ENCODE measurements around the gene DOC2A. TPM values are rescaled to one million over a fixed set of nuclear protein-coding genes. Genes with fewer than 3 reads are reported as not detected.

DOC2A gene
- total RNA-seq, 2 donors from 2014 or later = 6.2 to 9.9 TPM

GRCh38 chr16:29978081-29978480 is 32.7 kb downstream of the DOC2A start:
- Histone ChIP-seq H3K9ac (ENCODE audit: extremely low read depth, low read length, poor library complexity, severe bottlenecking) (no peak overlapping the region), H3K9me3 (ENCODE audit: control insufficient read depth, low read length) (peaks cover under 1% of the 10 kb centered on the region), H3K4me3 (ENCODE audit: low read length) (no peak overlapping the region), H3K36me3 (ENCODE audit: control insufficient read depth, insufficient read depth, low read length) (peaks cover 55% of the 10 kb centered on the region), H3K27ac (ENCODE audit: low read depth, low read length) (no peak overlapping the region), H3K27me3 (ENCODE audit: control insufficient read depth, insufficient read depth, low read length, poor library complexity, severe bottlenecking) (no peaks in the 10 kb centered on the region), H3K4me1 (ENCODE audit: control insufficient read depth, insufficient read depth, low read length) (peaks cover 9% of the 10 kb centered on the region)
- Mint-ChIP-seq H3K4me3 (no peak overlapping the region), H3K36me3 (ENCODE audit: low read depth) (peaks cover 46% of the 10 kb centered on the region), H3K27me3 (ENCODE audit: insufficient read depth) (peaks cover 2% of the 10 kb centered on the region), H3K4me1 (peaks cover 21% of the 10 kb centered on the region), H3K9me3 (peaks cover 3% of the 10 kb centered on the region), H3K27ac (no peak overlapping the region)
- TF ChIP-seq CTCF (conservative IDR thresholded peaks at IDR 0.05) = no peak
- DNase-seq = no peak
- WGBS, 2 experiments (ENCODE audit: insufficient coverage in 1 of 2, insufficient read length in 1 of 2) = 95% methylated on average over 4 to 9 of the region's 9 CpGs

- Mint-ChIP-seq H3K27me3 (ENCODE audit: insufficient read depth) (peaks cover 2% of the 10 kb centered on the region), H3K9me3 (peaks cover 8% of the 10 kb centered on the region), H3K4me3 (no peak overlapping the region), H3K36me3 (ENCODE audit: low read depth) (peaks cover 47% of the 10 kb centered on the region), H3K27ac (peak overlapping the region; percentile 75), H3K4me1 (peaks cover 21% of the 10 kb centered on the region)
- TF ChIP-seq CTCF (conservative IDR thresholded peaks at IDR 0.05) = no peak
- Histone ChIP-seq H3K36me3 (ENCODE audit: control insufficient read depth, insufficient read depth, low read length) (peaks cover 55% of the 10 kb centered on the region), H3K9ac (ENCODE audit: extremely low read depth, low read length, poor library complexity, severe bottlenecking) (no peak overlapping the region), H3K4me3 (ENCODE audit: low read length) (peak overlapping the region; percentile 96), H3K27me3 (ENCODE audit: control insufficient read depth, insufficient read depth, low read length, poor library complexity, severe bottlenecking) (no peaks in the 10 kb centered on the region), H3K27ac (ENCODE audit: low read depth, low read length) (no peak overlapping the region), H3K9me3 (ENCODE audit: control insufficient read depth, low read length) (peaks cover 9% of the 10 kb centered on the region), H3K4me1 (ENCODE audit: control insufficient read depth, insufficient read depth, low read length) (peaks cover 9% of the 10 kb centered on the region)
- no peak for DNase-seq
- 82 to 92% methylated on average over 3 to 9 of the region's 9 CpGs for WGBS, 2 experiments (ENCODE audit: insufficient coverage in 1 of 2, insufficient read length in 1 of 2)
These were observed 33.6 kb downstream of the DOC2A start for GRCh38 chr16:29977063-29977825.

DNA sequence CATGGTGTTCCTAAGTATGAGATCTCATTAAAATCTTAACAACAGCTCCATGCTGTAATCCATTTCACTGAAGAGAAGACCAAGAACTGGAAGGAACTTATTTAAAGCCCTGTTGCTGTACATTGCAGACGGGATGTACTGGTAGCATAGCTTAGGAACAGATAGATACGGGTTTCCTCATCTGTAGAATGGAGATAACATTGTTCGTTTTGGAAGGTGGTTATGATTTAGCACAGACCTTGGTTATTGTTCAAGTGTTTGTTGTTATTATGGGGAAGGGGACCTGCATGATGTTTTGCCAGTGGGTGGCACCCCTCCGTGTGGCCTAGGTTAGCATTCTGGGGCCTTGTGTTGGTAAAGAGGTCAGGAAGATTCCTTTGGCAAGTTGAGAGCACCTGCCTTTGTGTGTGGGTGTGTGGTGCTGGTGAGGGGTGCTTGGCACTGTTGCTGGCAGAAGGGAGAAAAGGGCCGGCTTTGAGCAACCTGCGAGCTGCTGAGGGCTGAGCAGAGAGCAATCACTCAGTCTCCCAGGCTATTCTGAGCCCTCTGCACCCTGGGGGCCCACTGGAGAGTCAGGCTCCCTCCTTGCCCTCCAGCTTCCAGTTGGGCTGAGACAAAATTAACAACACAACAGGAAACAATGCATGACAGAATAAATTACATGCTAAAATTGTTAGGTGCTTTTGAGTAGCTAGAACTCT is 34.9 kb downstream of the DOC2A start:
- TF ChIP-seq CTCF (conservative IDR thresholded peaks at IDR 0.05) = no peak
- Mint-ChIP-seq H3K9me3 (peaks cover 8% of the 10 kb centered on the region), H3K27ac (no peak overlapping the region), H3K4me3 (peak overlapping the region; percentile 90), H3K27me3 (ENCODE audit: insufficient read depth) (peaks cover 4% of the 10 kb centered on the region), H3K4me1 (peaks cover 21% of the 10 kb centered on the region), H3K36me3 (ENCODE audit: low read depth) (peaks cover 48% of the 10 kb centered on the region)
- Histone ChIP-seq H3K4me1 (ENCODE audit: control insufficient read depth, insufficient read depth, low read length) (peaks cover 9% of the 10 kb centered on the region), H3K9me3 (ENCODE audit: control insufficient read depth, low read length) (peaks cover 14% of the 10 kb centered on the region), H3K36me3 (ENCODE audit: control insufficient read depth, insufficient read depth, low read length) (peaks cover 54% of the 10 kb centered on the region), H3K4me3 (ENCODE audit: low read length) (peak overlapping the region; percentile 96), H3K27ac (ENCODE audit: low read depth, low read length) (no peak overlapping the region), H3K27me3 (ENCODE audit: control insufficient read depth, insufficient read depth, low read length, poor library complexity, severe bottlenecking) (no peaks in the 10 kb centered on the region), H3K9ac (ENCODE audit: extremely low read depth, low read length, poor library complexity, severe bottlenecking) (no peak overlapping the region)
- no peak for DNase-seq
- 60 to 75% methylated on average over 4 to 6 of the region's 6 CpGs for WGBS, 2 experiments (ENCODE audit: insufficient coverage in 1 of 2, insufficient read length in 1 of 2)

Data from endodermal cell (in vitro differentiated cells).